NCI-H2227 treated with DMSO at 0.1 percent for 48 hours (cell line): ENCODE data around the gene DPH1.
"Not testable (repeated sequence)": the region's sequence is repeated elsewhere in the genome, so short reads cannot be mapped to it uniquely, and the experiment has no call there.

Experiments
- DNase-seq: peaks from one replicate; lab custom pipeline; 2025; lab: John Stamatoyannopoulos, UW

The DPH1 gene

DNA sequence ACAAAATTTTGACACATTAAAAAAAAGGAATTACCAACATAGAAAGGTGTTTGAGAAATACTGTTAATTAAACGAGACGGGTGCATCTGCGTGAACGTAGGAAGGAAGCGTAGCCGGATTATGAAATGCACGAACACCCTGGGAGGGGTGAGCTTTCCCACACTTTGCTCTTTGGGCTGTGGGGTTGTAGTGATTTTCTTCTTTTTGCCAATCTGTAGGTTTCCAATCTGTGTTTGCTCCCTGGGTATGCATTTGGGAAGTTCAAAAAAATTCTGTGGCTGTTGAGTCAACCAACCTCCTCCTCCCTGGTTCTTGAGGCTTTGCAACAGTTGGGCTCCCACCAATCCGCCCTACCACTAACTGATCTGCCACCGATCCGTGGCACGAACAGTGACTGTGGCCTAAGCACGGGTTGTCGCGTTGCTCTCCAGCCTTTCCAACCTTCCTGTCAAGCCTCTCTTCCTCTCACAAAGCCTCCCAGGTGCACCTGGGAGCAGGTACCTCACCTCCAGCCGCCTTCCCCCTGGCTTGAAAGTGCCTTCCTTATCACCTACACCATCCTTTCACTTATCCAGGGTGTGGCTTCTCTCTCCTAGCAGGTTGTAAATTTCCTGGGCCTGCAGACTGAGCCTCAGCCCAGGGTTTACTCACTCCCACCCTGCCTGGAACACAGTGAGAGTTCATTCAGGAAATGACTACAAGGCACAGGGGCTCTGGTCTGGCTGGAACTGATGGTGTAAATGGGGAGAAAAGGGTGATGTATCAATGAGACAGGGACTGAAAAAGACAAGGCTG, 21.4 kb upstream of the DPH1 start:
- no peak for DNase-seq

- no peak for DNase-seq
Measured at GRCh38 chr17:2009737-2010136, 20.2 kb upstream of the DPH1 start.

GRCh38 chr17:2011411-2012371, 18.3 kb upstream of the DPH1 start:
- DNase-seq = no peak

DNA sequence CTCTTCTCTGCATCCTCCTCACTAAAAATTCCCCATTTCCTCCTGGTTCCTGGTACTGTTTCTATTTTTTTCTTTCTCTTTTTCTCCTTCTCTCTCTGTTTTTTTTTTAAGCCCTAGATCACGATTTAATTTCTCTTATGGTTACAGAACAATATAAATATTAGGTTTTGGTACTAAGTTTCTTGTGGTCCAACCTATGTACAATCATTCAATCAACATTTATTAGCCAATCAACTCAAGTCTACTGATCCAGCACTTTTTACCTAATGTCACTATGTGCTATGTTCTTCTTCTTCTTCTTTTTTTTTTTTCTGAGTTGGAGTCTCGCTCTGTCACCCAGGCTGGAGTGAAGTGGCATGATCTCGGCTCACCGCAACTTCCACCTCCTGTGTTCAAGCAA, 17.5 kb upstream of the DPH1 start:
- no peak for DNase-seq

GRCh38 chr17:2013220-2013993, 16.5 kb upstream of the DPH1 start:
- not testable (repeated sequence) for DNase-seq

DNA sequence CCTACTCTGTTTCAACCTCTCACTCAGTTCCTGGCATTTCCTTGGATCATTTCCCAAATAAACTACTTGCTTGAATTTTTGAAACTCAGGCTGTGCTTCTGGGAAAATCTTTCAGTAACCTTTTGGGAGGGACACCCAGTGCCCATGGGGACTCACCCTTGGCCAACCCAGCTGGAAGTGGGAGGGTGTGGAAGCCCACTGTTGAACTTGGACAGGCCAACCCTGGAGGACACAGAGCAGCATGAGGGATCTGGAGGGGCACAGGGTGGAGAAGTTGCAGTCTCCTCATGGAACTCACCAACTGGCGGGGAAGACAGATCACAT, 16.0 kb upstream of the DPH1 start:
- no peak for DNase-seq

DNA sequence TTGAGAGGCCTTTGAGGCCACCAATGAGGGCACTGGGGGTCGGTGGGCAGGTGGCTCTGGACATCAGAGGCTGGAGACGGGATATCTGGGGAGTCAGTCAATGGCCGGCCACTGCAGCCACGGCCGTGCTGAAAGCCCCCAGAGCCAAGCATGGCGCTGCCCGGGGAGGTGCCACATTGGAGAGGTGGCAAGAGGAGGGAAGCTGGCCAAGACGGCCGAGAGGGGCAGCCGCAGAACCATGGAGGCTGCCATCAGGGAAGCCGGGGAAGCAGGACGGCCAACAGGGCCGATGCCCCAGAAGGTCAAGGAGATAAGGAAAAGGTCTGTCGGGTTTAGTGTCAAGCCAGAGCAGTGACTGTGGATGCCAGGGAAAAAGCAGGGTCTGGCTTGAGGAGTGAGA, 14.6 kb upstream of the DPH1 start:
- DNase-seq = no peak

DNA sequence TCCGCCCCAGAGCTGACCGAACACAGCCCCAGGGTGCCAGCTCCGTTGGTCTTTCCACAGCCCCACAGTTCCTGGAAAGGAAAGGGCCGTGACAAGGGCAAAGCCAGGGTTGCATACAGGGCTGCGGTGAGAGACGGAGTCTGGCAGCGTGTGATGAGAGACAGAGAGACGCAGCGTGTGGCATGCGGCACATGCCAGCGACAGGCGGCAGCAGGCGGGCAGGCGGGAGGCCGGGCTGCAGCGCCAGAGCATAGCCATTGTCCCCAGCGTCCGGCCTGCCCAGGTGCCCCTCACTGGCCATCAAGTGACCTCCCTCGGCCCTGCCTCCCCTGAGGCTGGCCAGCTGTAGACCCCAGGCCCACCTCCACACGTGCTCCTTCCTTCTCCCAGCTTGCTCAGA, 13.5 kb upstream of the DPH1 start:
- no peak for DNase-seq

DNA sequence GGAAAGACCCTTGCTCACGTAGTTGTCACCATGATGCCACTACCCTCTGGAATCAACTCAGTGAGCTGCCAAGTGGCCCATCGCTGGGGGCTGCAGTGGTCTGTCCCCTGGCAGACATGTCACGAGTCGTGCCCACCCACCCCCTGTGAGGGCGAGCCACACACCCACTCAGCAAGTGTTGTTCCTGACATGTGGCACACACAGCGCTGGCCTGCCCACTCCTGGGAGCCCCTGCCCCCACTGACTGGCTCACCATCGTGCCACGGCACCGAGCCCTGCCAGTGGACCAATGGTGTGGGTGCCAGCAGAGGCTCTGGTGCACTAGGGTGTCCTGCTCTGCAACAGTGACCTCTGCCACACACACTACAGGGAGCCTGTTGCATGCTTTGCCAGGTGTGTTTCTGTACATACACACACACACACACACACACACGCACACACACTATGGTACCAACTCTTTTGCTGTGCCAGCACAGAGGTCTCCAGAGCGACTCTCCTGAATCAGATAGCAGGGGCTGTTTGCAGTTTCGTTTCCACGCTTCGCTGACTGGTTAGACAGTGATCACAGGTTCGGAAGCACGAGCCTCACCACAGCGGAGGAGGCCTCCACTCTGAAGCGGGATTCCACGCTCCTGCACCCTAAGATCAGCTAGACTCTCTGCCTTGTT, 12.5 kb upstream of the DPH1 start:
- DNase-seq = no peak

DNA sequence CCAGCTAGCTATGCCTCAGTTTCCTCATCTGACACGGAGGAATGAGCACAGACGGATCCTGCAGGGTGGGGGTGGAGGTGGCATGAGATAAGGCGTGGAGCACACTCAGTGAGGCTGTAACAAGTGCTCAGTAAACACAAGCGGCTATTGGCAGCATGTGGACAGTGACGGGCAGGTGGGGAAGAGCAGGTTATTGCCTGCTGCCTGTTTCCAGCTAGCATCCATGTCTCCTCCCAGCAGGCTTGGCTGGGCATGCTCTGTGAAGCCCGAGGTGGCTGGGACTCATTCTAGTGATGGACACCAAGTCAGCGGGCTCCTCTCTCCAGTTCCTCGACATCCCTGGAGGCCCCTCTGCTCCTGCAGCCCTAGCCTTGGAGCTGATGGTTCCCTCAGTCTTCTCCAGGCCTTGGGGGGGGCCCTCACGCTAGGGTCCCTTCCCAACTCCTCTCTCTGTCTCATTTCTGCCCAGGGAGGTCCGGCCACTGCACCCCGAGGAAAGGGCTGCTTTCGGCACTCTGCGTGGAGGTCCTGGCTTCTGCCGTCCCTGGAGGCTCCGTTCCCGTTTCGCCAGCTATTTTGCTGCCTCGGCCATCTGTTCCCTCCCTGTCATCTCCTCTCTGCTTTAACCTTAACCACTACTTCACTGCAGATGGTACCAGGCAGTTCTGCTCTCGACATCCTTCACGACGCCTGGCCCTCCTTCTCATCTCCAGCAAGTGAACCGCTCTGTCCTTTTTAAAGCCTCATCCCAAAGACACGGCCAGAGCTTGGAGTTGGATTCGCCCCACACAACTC, 11.0 kb upstream of the DPH1 start:
- no peak for DNase-seq

GRCh38 chr17:2019723-2020122, 10.2 kb upstream of the DPH1 start:
- no peak for DNase-seq

DNA sequence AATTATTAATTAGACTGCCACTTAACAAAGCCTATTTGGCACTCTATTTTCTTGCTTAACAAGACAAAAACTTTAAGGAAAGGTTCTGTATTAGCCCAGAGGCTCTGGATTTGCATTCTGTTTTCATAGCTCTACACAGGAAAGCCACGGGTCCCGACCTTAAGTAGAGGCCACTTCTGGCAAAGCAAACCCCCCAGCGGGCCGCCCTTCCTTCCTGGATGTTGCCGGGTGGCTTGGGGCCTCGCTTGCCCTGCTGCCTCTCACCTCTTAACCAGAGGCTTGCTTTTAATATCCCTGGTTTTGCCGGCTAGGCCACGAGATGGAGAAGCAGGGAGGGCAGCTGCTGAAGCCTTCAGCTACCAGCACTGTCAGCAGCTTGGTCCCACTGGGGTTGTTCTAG, 9.2 kb upstream of the DPH1 start:
- no peak for DNase-seq

GRCh38 chr17:2022647-2023240, 7.2 kb upstream of the DPH1 start:
- no peak for DNase-seq

- DNase-seq = no peak
Measured at GRCh38 chr17:2023256-2023655, 6.7 kb upstream of the DPH1 start.

DNA sequence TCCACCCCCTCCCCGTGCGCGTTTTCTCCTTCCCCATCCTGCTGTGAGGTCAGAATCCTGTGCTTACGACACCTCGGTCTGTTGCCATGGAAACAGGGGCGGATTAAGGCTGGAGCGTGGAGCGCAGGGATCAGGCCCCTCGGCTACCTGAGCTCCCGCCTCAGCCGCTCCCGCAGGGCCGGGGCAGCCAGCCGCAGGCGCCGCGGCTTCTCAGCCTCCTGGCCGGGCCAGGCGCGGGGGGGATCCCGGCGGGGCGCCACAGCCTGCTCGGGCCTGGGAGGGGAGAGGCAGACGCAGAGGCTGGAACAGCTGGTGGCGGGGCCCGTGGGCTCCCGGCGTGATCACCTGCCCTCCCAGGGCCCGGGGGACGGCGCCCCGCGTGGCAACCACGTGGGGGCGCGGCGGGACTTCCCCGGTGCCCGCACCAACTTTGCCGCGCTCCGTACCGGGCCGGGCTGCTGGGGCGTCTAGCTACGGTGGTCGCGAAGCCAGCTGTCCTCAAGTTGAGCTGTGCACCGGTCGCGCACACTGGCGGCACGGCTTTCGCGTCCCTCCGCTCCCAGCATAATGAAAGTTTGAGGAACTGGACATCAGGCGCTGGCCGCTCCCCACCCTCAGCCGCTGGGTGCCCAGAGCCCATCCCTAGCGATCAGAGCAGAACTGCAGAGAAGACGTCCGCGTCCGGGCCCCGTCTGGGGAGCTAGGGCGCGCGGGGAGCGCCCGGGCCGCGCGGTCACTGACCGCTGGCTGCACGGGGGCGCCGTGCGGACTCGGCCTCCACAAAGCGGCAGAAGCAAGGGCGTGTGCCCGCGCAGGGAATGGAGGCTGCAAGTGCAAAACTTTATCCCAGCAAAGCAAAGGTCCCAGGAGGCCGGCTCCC, 6.0 kb upstream of the DPH1 start:
- peak; percentile 11 for DNase-seq

DNA sequence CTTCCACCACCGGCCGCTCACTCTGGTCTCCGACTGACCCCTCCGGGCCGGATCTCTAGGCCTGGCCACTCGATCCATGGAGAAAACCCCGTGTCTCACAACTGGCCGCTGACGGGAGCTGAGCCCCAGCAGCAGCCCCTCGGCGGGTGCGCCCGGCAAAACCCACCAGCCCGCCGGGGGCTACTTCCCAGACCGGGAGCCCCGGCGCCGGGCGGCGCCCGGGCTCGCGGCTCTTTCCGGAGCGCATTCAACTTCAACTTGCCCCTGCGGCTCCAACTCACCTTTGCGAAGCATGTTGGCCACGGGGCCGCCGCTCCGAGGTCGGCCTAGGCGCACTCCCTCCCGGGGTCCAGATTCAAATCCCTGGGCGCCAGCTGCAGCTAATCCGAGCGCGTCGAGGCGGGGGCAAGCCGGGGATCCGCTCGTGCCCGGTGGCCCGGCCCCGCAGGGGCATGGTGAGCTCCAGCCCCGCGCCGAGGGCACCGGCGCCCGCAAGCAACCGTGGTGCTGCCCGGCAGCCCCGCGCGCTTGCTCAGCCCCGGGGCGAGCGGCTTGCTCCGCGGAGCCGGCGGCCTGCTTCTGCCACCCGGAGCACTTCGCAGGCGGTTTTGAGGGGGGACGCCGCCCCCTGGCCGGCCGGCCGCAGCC, 5.3 kb upstream of the DPH1 start:
- DNase-seq = no peak

GRCh38 chr17:2025220-2025621, 4.7 kb upstream of the DPH1 start, which contains the start of gene RTN4RL1:
Gene RTN4RL1, minus strand, starts transcription at chr17:2025334. Its CDS starts 469 bp downstream, at chr17:2024865.
- DNase-seq = peak; percentile 63

DNA sequence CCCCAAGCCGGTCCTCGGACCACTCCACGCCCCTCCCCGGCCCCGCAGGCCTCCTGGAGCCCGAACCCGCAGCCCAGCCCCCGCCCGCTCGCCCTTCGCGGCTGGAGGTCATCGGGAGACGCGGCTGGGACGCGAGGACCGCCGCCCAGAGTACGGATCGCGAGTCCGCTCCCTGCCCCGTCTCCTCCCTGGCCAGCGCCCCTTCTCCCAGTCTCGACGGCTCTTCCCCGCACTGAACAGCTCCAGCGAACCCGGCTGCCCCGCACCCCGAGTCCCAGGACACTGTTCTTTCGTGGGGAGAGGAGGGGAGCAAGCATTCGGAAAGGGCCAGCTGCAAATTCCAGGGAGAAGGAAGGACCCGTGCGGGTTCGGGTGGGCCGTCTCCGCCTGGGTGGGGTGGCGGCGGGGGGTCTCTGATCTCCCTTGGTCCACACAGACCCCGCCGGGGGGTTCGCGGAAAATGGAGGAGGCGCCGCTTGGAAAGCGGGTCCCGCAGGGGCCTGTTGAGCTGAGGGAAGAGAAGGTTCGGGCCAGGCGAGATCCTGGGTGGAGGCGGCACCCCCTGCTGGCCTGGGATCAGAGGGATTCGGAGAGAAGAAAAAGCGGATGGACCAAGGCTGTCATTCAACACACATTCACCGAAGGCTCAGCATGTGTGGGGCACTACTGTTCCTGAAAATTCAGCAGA, 4.2 kb upstream of the DPH1 start:
- DNase-seq = no peak
